Left cardiac atrium (tissue), 4 donors: ENCODE measurements around the gene ADRA2B. TPM values are rescaled to one million over a fixed set of nuclear protein-coding genes. Genes with fewer than 3 reads are reported as not detected.

Experiments used
- ATAC-seq, 2 donors: fragments of 200-7000 bp; cut with Tn5 transposase; one replicate each; pipeline ENCODE4 v1.9.1; 2020; ENCODE audit warnings: mild to moderate bottlenecking in 2 of 2, moderate library complexity in 2 of 2
- DNase-seq: peaks from one replicate; pipeline ENCODE4 v3.0.0-alpha.2; 2020
- intact Hi-C, 2 donors: fragments of 100-400 bp; cut with DNase I; formaldehyde crosslinking; loops; one replicate each; pipeline versions ENCODE4 v1.14.1 to v1.15.1; 2022 to 2023
- total RNA-seq, 2 donors: library from RNA; stranded (reverse); fragmentation: NEBNext Ultra II Directional; extraction: Animal tissue kit (Norgen Biotek cat#: 25700); gene quantifications; one replicate each; pipeline ENCODE4 v1.2.1, GENCODE V29; 2021
- donor health status: DM: no; HTN: yes; CAD: no.
- donor health status: DM: no; HTN: yes; CAD: no; lungs with severe emphysema.
- donor health status: DM: yes; HTN: yes; CAD: no.
- donor health status: Dilated cardiomyopathy.

The ADRA2B gene
- total RNA-seq, 2 donors from 2014 or later: 1.6 to 2.3 TPM

DNA sequence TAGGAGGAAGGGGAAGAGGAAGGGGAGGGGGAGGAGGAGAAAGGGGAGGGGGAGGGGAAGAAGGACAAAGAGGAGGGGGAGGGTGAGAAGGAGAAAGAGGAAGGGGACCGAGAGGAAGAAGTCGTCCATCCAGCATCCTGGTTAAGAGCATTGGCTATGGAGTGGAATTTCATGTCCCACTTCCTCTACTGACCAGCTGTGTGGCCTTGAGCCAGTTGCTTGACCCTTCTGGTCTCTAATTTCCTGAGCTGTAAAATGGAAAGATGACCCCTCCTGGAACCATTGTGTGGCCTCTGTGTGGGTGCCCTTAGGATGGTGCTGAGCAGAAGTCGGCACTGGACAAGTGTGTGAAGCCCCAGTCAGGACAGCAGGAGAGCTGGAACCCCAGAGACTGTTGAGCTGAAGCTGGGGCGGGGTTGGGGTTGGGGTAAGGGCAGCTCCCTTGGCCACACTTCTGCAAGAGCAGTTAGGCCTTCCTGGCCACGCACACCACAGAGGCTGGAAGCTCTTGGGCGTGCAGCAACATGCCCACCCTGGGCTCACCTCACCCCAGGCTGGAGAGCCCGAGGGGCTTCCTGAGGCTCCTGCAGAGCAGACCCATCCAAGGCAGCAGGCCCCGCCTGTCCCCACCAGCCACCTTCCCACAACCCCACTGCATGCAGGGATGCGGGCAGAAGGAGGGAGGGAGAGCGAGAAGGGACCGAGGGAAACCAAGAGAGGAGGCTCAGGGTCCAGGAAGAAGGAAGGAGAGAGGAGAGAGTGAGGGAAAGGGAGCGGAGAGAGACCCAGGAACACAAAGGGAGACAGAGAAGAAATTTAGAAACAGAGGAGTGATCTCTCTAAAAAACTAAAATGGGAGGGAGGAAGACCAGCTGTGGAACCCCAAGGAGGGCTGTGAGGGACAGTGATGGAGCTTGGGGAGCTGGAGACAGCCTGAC lies 16.2 kb downstream of the ADRA2B start:
- no peak for ATAC-seq
- intact Hi-C loops: loop anchor here in 1 of 2 donors (10.0 kb wide), 1 partner anchor 95 kb away; no protein-coding TSS in a partner anchor
- peak; percentile 18 for DNase-seq

DNA sequence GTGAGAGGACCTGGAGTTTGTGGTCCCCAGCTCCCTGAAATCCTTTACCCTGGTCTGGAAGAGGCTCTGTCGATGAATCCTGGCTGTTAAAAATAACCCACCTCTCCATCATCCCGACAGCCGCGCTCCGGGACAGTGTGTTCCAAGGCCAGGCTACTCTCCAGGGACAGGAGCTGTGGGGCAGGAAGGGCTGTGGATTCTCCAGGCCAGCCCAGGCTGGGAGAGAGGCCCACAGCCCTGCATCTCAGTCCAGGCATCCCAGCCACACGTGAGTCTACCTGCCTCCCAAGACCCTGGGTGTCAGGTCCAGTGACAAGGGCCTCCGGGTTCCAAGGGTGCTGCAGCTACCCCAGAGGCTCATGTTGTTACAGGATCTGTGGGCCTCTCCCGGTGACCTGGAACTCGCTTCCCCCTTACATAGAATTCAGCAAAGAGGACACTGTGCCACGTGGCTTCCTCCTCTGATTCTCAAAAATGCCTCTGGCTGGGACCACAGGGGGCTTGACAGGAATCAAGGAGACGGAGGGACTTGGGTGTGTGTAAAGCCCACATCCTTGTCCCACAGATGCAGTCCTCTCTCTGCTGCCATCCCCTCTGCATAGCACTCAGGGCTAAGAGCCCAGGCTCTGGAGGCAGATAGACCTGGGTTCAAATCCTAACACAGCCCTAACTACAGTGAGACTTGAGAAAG lies 17.3 kb downstream of the ADRA2B start:
- ATAC-seq (peak; percentile 82 to 83), DNase-seq (peak; percentile 56)
- intact Hi-C loops: no loop called here

DNA sequence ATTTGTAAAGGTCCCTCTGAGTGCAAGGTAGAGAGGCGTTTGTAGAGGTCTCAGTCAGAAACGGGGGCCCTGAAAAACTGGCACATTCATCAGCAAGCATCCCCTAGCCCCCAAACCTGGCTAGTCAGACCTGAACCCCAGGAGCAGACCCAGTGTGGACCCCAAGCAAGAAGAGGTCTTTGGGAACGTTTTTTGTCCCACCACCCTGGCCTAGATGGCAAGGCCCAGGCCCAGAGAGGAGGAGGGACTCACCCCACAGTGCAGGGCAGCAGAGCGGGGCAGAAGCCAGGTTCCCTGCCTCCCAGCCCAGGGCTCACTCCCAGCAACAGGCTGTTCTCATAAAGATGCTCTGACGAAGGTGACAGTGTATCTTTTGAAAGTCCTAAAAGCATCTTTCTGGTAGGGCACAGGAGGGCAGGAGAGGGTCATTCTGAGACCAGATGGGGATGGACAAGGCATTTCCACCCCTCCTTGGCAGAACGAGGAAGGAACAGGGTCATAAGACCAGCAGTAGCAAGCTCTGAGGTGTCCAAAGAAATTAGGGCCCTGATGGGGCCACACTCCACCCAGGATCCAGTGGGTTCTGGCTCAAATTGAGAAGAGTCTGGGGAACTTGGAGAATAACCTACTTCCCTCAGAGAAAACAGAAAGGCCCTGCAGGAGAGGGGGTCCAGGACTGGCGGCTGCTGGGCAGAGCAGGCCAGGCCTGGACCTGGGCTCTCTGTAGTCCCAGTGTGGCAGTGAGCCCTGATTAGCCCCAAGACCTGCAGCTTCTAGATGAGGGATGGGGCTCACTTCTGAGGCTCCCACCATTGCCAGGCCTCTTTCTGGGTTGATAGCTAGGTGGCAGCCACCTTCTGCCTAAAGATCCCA lies 18.2 kb downstream of the ADRA2B start:
- no peak for ATAC-seq
- no peak for DNase-seq
- intact Hi-C loops: no loop called here

DNA sequence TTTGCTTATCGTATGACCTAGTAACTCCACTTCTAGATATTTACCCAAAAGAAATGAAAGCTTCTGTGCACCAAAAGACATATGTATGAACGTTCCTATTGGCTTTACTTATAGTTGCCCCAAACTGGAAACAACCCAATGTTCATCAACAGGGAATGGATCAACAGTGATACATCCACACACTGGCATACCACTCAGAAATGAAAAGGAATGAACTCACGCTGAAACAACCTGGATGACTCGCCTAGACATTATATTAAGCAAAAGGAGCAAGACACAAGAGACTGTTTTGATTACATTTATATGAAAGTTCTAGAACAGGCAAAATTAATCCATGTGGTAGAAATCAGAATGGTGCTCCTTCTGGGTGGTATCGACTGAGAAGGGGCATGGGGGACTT lies 18.9 kb downstream of the ADRA2B start:
- intact Hi-C loops: no loop called here
- DNase-seq (no peak), ATAC-seq (no peak)

DNA sequence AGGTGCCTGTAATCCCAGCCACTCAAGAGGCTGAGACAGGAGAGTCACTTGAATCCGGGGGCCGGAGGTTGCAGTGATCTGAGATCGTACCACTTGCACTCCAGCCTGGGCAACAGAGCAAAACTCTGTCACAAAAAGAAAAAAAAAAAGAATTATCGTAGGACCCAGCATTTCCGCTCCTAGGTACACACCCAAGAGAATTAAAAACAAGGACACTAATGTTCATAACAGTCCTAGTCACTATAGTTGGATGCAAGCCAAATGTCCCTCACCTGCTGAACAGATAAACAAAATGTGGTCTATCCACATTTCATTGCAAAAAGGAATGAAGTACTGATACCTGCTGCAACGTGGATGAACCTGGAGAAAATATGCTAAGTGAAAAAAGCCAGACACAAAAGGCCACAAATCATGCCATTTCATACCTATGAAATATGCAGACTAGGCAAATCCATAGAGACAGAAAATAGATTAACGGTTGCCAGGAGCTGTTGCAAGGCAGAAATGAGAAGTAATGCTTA lies 21.2 kb downstream of the ADRA2B start:
- DNase-seq (no peak), ATAC-seq (no peak)
- intact Hi-C loops: no loop called here

DNA sequence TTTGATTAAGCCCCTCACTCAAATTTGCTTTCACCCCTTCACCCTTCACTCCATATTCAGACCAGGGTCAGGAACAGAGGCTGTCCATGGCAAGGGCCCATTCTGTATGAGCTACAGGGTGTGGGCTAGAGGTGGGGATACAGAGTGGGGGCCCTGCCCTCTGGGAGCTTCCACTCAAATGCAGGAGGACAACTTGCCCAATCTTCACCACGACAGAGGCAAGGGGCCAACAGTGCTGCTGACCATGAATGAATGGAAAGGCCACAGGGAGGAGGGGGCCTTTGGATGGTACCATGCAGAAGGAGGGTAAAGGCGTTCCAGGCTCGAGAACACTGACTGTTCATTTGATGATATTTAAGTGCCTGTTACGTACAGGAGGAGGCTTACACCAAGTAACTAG lies 22.8 kb downstream of the ADRA2B start:
- intact Hi-C loops: no loop called here
- no peak for ATAC-seq
- no peak for DNase-seq

DNA sequence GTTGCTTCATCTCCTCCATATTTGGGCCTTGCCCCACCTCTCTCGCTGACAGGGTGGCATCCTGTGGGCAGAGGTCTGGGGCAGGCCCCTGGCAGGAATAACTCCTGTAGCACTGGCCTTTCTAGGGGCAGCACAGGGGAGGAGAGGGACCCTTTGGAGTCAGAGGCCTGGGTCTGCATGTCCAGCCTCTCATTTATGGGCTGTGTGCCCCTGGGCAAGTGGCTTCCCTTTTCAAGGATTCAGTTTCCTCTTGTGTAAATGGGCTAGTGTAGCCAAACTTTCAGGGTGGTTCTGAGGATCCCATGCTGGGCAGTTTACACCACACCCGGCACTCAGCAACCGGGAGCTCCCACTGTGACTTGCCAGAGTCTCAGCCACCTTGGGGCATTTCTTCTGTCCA lies 23.4 kb downstream of the ADRA2B start:
- ATAC-seq: no peak
- intact Hi-C loops: no loop called here
- no peak for DNase-seq

DNA sequence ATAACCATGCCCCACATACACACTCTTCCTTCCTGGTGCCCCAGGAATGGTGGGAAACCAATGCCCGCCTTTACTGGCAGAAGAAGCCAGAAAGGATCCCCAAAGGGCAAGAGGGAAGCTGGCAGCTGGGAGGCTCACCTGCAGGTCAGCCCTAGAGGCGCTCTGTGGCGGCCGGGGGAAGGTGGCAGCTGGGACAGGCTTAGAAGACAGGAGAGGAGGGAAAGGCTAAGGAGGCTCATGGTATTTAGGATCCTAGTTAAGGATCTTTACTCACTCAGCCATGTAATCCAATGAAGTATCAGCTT lies 23.8 kb downstream of the ADRA2B start:
- no peak for DNase-seq

DNA sequence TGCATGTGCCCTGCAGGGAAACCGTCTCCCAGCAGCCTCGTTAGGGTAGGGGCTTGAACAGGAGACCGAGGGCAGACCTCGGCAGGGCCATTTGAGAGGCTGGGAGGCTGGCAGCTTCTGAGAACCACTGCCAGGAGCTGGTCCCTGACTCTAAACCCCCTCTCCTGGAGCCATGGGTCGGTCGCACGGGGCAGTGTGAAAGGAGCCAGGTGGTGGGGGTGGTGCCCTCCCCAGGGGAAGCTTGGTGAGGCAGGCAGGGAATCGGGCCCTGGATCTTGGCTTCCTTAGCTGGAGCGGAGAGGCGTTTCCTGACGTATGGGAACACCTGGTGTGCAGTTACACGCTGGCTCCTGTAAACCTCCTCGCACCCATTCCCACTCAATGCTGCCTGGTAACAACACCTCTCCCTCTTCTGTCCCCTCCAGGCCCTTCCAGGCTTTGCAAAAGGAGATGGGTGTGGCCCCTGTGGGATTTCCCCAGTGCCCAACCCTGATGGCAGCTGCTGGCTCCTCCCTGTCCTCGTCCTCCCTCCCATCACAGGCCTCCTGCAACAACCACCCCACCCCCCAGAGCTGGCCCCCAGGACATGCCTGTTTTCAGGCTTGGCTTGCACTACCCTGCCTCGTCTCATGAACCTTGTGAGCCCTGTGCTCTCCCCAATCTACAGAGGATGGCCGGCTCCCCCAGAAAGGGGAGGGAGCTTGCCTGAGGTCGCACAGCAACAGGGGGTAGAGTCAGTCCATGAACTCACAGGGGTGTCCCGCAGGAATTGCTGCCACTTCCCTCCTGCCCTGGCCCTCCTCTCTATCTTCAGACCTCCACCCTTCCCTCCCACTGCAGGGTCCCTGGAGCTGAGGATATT lies 24.4 kb downstream of the ADRA2B start:
- intact Hi-C loops: no loop called here
- ATAC-seq (no peak), DNase-seq (no peak)

More for the DNA sequence above, 23.8 kb downstream of the ADRA2B start:
- intact Hi-C loops: no loop called here
- ATAC-seq: no peak

DNA sequence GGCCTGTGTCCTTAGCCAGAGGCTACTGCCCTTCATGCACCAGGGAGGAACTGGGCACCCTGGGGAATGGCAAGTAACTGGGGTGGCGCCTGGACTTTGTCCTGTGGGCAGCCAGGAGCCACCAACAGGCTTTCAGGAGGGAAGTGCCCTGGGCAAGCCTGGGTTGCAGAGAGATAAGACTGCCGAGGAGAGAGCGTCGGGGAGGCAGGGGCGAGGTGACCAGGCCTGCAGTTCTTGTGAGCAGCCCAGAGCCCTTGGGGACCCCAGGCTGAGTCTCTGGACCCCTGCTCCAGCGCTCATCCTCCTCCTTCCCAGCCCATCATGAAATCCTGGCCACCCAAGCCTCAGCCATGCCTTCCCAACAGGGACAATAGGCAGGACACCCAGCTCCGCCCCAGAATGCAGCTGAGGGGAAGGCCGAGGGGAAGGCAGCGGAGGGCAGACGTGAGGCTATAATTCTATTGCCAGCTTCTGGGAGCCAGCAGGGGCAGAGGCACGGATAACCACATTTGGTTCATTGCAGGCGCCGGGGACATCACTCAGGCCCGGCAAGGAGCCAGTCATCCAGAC lies 25.1 kb downstream of the ADRA2B start:
- intact Hi-C loops: no loop called here
- ATAC-seq (no peak), DNase-seq (no peak)

DNA sequence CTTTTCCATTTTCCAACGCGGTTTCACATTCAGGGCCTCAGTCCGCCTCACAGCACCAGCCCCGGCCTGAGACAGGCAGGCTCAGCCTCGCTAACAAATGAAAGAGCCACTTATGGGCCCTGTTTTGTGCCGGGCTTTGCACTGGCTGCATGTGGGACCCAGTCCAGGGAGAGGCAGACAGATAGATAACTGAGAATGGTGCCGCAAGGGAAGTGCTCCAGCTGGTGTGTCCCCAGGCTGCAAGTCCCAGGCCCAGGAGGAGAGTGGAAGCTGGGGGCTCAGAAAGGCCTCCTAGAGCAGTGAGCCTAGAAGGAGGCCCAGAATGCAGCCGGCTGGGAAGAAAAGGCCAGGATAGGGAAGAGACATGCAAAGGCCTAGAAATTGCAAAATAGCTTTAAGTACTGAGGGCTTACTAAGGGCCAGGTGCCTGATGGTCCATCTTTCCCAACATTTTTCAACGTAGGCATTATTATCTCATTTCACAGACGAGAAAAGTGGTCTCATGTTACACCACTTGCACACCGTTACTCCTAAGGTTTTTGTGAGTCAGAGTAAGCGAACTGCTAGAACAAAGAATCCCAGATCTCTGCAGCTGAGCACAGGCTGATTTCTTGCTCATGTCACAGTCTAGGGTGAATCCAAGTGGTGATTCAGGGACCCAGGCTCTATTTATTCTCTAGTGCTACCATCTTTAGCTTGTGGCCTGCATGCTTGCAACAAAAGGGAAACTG lies 26.0 kb downstream of the ADRA2B start:
- intact Hi-C loops: no loop called here
- DNase-seq (no peak), ATAC-seq (peak in 1 of 2 donors; percentile 43)

DNA sequence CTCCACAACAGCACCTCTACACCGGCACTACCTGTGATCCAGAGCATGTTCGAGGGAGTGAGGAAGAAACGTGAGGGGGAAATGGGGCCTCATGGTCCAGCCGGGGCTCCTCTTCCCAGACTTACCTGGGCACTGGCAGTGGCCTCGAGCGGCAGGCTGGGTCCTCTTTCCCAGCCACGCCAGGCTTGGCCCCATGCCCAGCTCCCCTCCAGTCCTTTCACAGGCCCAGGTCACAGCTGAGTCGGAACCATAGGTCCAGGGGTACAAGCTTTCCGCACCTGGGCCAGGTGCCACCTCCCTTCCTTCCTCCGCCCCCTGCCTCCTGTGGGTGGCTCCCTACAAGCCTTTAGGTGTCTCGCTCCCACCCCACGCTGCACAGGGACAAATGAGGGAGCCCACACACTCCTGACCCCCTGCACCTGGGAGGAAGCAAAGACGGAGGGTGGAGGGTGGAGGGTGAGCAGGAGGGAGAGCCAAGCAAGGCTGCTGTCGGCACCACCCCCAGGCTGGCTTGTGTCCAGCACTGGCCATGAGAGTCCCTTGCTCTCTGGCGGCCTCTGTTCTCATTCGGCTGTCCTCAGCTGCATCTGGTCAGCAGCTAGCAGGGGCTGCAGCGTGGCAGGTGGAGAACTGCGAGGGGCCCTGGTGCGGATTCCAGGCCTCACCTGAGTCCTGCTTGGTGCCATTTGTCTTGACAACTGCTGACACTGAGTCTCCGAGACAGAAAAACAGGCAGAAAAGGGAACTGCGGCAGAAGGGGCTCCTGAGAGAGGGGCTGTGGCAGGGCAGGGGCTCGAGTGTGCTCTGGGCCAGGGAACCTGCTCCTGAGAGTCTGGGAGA lies 26.8 kb downstream of the ADRA2B start:
- intact Hi-C loops: no loop called here
- DNase-seq (no peak), ATAC-seq (peak; percentile 39 to 48)

DNA sequence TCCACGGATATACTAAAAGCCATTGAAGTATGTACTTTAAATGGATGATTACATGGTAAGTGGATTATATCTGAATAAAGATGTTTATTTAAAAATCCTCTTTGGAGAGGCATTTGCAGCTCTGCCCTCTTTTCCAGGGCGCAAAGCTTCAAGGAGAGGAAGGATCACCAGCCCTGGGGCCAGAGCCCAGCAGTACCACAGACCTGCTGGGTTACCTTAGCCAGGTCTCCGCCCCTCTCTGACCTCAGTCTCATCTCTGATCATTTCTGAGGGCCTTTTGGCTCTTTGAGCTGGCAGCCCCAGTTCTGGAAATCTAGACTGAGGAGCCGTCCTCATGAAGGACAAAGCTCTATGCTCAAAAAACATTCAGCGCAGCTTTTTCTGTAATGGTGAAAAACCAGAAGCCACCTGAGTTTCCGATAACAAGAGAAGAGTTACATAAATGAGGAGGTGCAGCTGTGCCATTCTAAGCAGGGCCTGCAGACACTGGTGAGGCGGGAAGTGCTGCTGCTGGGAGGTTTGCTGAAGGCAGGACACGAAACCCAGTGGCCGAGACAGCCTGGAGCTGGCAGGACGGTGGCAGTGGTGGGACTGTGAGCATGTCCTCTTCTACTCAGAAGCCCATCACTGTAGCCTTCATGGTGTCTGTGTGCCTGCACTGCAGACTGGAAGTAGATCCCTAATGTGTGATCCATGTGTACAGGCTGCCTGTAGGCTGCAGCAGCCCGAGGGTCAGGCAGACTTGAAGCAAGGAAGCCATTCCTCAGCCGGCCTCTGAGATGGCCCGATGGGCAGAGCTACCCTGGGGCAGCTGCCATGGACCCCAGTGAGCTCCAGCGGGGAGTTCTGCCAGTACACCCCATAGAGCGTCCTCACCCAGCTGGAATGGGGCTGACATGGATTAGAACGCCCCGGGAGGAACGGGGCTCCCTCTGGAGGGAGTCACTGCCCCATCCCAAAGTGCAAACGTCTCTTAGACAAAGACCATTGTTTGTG lies 27.7 kb downstream of the ADRA2B start:
- DNase-seq: no peak

DNA sequence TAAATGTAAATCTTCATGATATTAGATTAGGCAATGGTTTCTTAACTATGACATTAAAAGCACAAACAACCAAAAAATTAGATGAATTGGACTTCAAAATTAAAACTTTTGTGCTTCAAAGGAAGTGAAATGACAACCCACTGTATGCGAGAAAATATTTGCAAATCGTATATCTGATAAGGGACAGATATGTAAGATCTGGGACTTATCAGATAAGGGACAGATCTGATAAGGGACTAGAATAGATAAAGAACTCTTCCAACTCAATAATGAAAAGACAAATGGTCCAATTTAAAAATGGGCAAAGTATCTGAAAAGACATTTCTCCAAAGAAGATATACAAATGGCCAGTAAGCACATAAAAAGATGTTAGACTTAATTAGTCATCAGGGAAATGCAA lies 29.2 kb downstream of the ADRA2B start:
- DNase-seq (no peak), ATAC-seq (no peak)
- intact Hi-C loops: no loop called here

More for the DNA sequence above, 27.7 kb downstream of the ADRA2B start:
- intact Hi-C loops: no loop called here
- ATAC-seq: no peak

DNA sequence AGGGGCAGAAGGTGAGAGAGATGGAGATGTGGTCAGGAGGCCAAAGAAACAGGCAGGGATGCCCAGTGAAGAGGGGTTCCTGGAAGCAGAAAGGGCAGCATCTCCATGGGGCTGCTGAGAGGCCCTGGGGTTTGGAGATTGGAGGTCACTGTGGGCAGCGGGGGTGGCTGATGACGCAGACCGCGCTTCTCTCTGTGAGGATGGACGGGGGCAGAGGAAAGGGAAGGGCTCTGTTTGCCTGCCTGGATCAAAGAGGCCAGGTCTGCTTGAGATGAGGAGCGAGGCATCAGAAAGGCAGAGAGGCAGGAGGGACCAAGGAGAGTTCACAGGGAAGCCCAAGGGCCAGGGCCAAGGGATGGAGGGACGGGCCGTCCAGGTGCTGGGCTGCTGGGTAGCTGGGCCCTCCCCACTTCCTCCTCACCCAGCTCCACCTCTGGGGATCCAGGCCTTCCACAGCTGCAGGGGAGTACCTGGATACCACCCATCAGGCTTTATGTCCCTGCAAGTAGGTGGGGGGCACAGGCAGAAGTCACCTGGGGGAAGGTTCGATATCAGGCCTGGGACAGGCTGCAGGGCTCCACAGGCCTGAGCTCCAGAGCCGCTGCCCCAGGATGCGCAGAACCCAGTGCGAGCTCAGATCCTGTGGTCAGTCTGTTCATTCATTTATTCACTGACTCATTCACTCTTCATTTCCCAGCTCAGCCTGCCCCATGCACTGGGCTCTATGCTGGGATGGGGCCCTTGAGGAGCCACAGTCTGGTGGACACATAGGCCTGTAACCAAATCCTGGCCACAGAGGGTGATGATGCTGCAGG lies 30.6 kb downstream of the ADRA2B start:
- DNase-seq: no peak
- intact Hi-C loops: no loop called here
- no peak for ATAC-seq
